Liver (tissue), 9 donors: ENCODE results near the gene BRS3. TPM values are rescaled to one million over a fixed set of nuclear protein-coding genes. Genes with fewer than 3 reads are reported as not detected.

Experiments
- DNase-seq: peaks from one replicate; pipeline ENCODE4 v3.0.0-alpha.2; 2017; ENCODE audit warnings: low spot score
- H3K27ac ChIP-seq, 2 donors: one replicate each; pipeline ENCODE4 v1.7.0; 2013; ENCODE audit warnings: inconsistent platforms in 2 of 2, low read length in 2 of 2, control low read depth in 1 of 2, low read depth in 1 of 2, mild to moderate bottlenecking in 1 of 2
- H3K27me3 ChIP-seq, 4 donors: one replicate each; pipeline versions ENCODE4 v1.6.1 to v1.7.0; 2013; ENCODE audit warnings: low read length in 3 of 4, inconsistent platforms in 1 of 4, mild to moderate bottlenecking in 1 of 4, moderate library complexity in 1 of 4; ENCODE audit not compliant: control insufficient read depth in 4 of 4, insufficient read depth in 4 of 4
- H3K36me3 ChIP-seq, 4 donors: one replicate each; pipeline versions ENCODE4 v1.6.1 to v1.7.0; 2013; ENCODE audit warnings: low read length in 3 of 4, mild to moderate bottlenecking in 3 of 4, low read depth in 1 of 4, moderate library complexity in 1 of 4; ENCODE audit not compliant: control insufficient read depth in 4 of 4, insufficient read depth in 3 of 4
- H3K4me1 ChIP-seq, 4 donors: one replicate each; pipeline versions ENCODE4 v1.6.1 to v1.7.0; 2013; ENCODE audit warnings: low read length in 3 of 4, mild to moderate bottlenecking in 3 of 4, moderate library complexity in 1 of 4; ENCODE audit not compliant: control insufficient read depth in 4 of 4, insufficient read depth in 4 of 4
- H3K4me3 ChIP-seq, 3 donors: one replicate each; pipeline versions ENCODE4 v1.6.1 to v1.7.0; 2013; ENCODE audit warnings: low read length in 3 of 3, control low read depth in 1 of 3, low read depth in 1 of 3, mild to moderate bottlenecking in 1 of 3
- H3K9ac ChIP-seq, 2 donors: one replicate each; pipeline ENCODE4 v1.7.0; 2013; ENCODE audit warnings: low read length in 2 of 2, mild to moderate bottlenecking in 2 of 2, moderate library complexity in 2 of 2, control low read depth in 1 of 2, low read depth in 1 of 2
- H3K9me3 ChIP-seq, 4 donors: one replicate each; pipeline versions ENCODE4 v1.6.1 to v1.7.0; 2013; ENCODE audit warnings: low read length in 3 of 4; ENCODE audit not compliant: control insufficient read depth in 4 of 4
- ATF3 ChIP-seq: IDR thresholded peaks from 2 replicates; pipeline ENCODE4 v1.6.1; 2016; ENCODE audit warnings: antibody characterized with exemption
- CTCF ChIP-seq: fragments of 150-350 bp; IDR thresholded peaks from 2 replicates; pipeline ENCODE4 v1.5.1; 2017; ENCODE audit warnings: improper control_type of control experiment, low read depth, low read length; ENCODE audit not compliant: missing input control
- EGR1 ChIP-seq, 2 donors: IDR thresholded peaks; 2 replicates each; pipeline ENCODE4 v1.6.1; 2016 to 2018; ENCODE audit warnings: antibody characterized with exemption in 2 of 2, low read depth in 2 of 2
- FOXA1 ChIP-seq: IDR thresholded peaks from 2 replicates; pipeline ENCODE4 v1.6.1; 2016; ENCODE audit warnings: antibody characterized with exemption
- GABPA ChIP-seq, 2 donors: IDR thresholded peaks in 1 of 2; conservative IDR thresholded peaks in 1 of 2; 2 replicates each; pipeline ENCODE4 v1.6.1; 2016; ENCODE audit warnings: antibody characterized with exemption in 2 of 2, mild to moderate bottlenecking in 1 of 2, moderate library complexity in 1 of 2
- HNF4A ChIP-seq, 2 donors: conservative IDR thresholded peaks; 2 replicates each; pipeline ENCODE4 v1.6.1; 2016; ENCODE audit warnings: antibody characterized with exemption in 2 of 2, mild to moderate bottlenecking in 2 of 2
- JUND ChIP-seq, 2 donors: IDR thresholded peaks; 2 replicates each; pipeline ENCODE4 v1.6.1; 2016; ENCODE audit warnings: antibody characterized with exemption in 2 of 2
- MAX ChIP-seq: IDR thresholded peaks from 2 replicates; pipeline ENCODE4 v1.6.1; 2016; ENCODE audit warnings: antibody characterized with exemption
- NR2F2 ChIP-seq: IDR thresholded peaks from 2 replicates; pipeline ENCODE4 v1.6.1; 2016; ENCODE audit warnings: antibody characterized with exemption
- RAD21 ChIP-seq, 2 donors: IDR thresholded peaks; 2 replicates each; pipeline ENCODE4 v1.6.1; 2016; ENCODE audit warnings: antibody characterized with exemption in 2 of 2, mild to moderate bottlenecking in 2 of 2
- REST ChIP-seq: IDR thresholded peaks from 2 replicates; pipeline ENCODE4 v1.6.1; 2016; ENCODE audit warnings: antibody characterized with exemption, mild to moderate bottlenecking
- RXRA ChIP-seq, 2 donors: IDR thresholded peaks; 2 replicates each; pipeline ENCODE4 v1.6.1; 2017 to 2018; ENCODE audit warnings: antibody characterized with exemption in 2 of 2, mild to moderate bottlenecking in 1 of 2
- YY1 ChIP-seq: IDR thresholded peaks from 2 replicates; pipeline ENCODE4 v1.6.1; 2016; ENCODE audit warnings: antibody characterized with exemption, mild to moderate bottlenecking
- ZBTB33 ChIP-seq: IDR thresholded peaks from 2 replicates; pipeline ENCODE4 v1.6.1; 2016; ENCODE audit warnings: antibody characterized with exemption
- WGBS: extraction: QIAGEN DNeasy Blood & Tissue Kit; methylation state at CpG from one replicate; pipeline ENCODE4 v1.1.7; 2013; 5-methylcytosine and 5-hydroxymethylcytosine counted together
- polyA plus RNA-seq, 2 donors: library from polyadenylated mRNA; stranded (reverse) in 1 of 2; unstranded in 1 of 2; fragments of 200-250 nt in 1 of 2; fragments of >200 nt in 1 of 2; fragmentation: Nextera tagmentation in 1 of 2; extraction: Ambion mirVana in 1 of 2; gene quantifications; one replicate each; pipeline versions ENCODE4 v1.2.1 to v1.2.3, GENCODE V29; 2013 to 2015
- total RNA-seq, 2 donors: library from RNA; depleted of rRNA; stranded (reverse); fragments of >200 nt; gene quantifications; one replicate each; pipeline ENCODE4 v1.2.3, GENCODE V29; 2014
- donor health status: healthy.
- donor health status: healthy.
- donor health status: healthy.
- donor health status: healthy.
- donor health status: healthy.

BRS3 gene
- total and polyA plus RNA-seq, 4 donors, result not detected

GRCh38 chrX:136538811-136539210 lies 51.1 kb downstream of the BRS3 start:
- Histone ChIP-seq H3K4me3 (no peak overlapping the region), H3K9me3 (no peaks in the 10 kb centered on the region), H3K27ac (no peak overlapping the region), H3K27me3 (peaks cover 0 to 2% (median 0%) of the 10 kb centered on the region in 4 donors), H3K36me3 (no peaks in the 10 kb centered on the region), H3K4me1 (no peaks in the 10 kb centered on the region), H3K9ac (no peak overlapping the region)
- WGBS, result 84% methylated on average over 2 of the region's 2 CpGs
- no peak for DNase-seq
- no peak for TF ChIP-seq CTCF
- TF ChIP-seq EGR1 (IDR thresholded peaks at IDR 0.05; ENCODE audit: low read depth in 2 of 2), result no peak
- TF ChIP-seq JUND (IDR thresholded peaks at IDR 0.05), result no peak
- TF ChIP-seq ZBTB33, result no peak
- TF ChIP-seq RXRA (IDR thresholded peaks at IDR 0.05), result no peak
- TF ChIP-seq GABPA (IDR thresholded peaks at IDR 0.05 in 1 of 2, conservative IDR thresholded peaks at IDR 0.05 in 1 of 2), result no peak
- no peak for TF ChIP-seq FOXA1
- no peak for TF ChIP-seq HNF4A (conservative IDR thresholded peaks at IDR 0.05)
- no peak for TF ChIP-seq MAX
- no peak for TF ChIP-seq NR2F2
- TF ChIP-seq RAD21 (IDR thresholded peaks at IDR 0.05), result no peak
- no peak for TF ChIP-seq YY1

GRCh38 chrX:136540226-136540625 lies 52.5 kb downstream of the BRS3 start:
- Histone ChIP-seq H3K9ac (no peak overlapping the region), H3K4me3 (no peak overlapping the region), H3K27ac (no peak overlapping the region), H3K4me1 (no peaks in the 10 kb centered on the region), H3K27me3 (peaks cover 0 to 2% (median 0%) of the 10 kb centered on the region in 4 donors), H3K9me3 (no peaks in the 10 kb centered on the region), H3K36me3 (no peaks in the 10 kb centered on the region)
- no peak for DNase-seq
- TF ChIP-seq ATF3 (no peak), REST (no peak)
- 94% methylated on average over 5 of the region's 5 CpGs for WGBS
